Neuronal stem cell (in vitro differentiated cells): ENCODE data around the gene PSMB7.

Experiments
- DNase-seq: peaks from one replicate; pipeline ENCODE4 v3.0.0-alpha.2; 2013; ENCODE audit warnings: low spot score
- H2AFZ ChIP-seq: one replicate; pipeline ENCODE4 v1.6.1; 2013; ENCODE audit warnings: mild to moderate bottlenecking, low read length, inconsistent platforms
- H2AK5ac ChIP-seq: 2 replicates; pipeline ENCODE4 v1.6.1; 2013; ENCODE audit warnings: low read depth, mild to moderate bottlenecking, inconsistent platforms, low read length, moderate library complexity, mixed read lengths
- H2BK120ac ChIP-seq: 2 replicates; pipeline ENCODE4 v1.6.1; 2013; ENCODE audit warnings: low read depth, mild to moderate bottlenecking, inconsistent platforms, low read length, moderate library complexity, mixed read lengths
- H2BK12ac ChIP-seq: one replicate; pipeline ENCODE4 v1.6.1; 2013; ENCODE audit warnings: low read length, inconsistent platforms
- H2BK15ac ChIP-seq: 2 replicates; pipeline ENCODE4 v1.6.1; 2013; ENCODE audit warnings: mild to moderate bottlenecking, low read length, inconsistent platforms, mixed read lengths
- H2BK5ac ChIP-seq: one replicate; pipeline ENCODE4 v1.6.1; 2013; ENCODE audit warnings: inconsistent platforms, mild to moderate bottlenecking, low read length, moderate library complexity
- H3K14ac ChIP-seq: one replicate; pipeline ENCODE4 v1.6.1; 2013; ENCODE audit warnings: low read length, inconsistent platforms
- H3K18ac ChIP-seq: 2 replicates; pipeline ENCODE4 v1.6.1; 2013; ENCODE audit warnings: low read length, inconsistent platforms
- H3K23ac ChIP-seq: 2 replicates; pipeline ENCODE4 v1.6.1; 2013; ENCODE audit warnings: low read depth, mild to moderate bottlenecking, mixed read lengths, low read length, inconsistent platforms; ENCODE audit not compliant: poor library complexity
- H3K27ac ChIP-seq: replicated peaks from 3 replicates; pipeline ENCODE4 v1.5.1; 2013; ENCODE audit warnings: low read length, inconsistent platforms
- H3K27me3 ChIP-seq, 3 experiments: 2 replicates each; pipeline ENCODE4 v1.6.1; 2013; ENCODE audit warnings: low read length in 3 of 3, mild to moderate bottlenecking in 2 of 3, inconsistent platforms in 1 of 3, low read depth in 1 of 3, mixed read lengths in 1 of 3, moderate library complexity in 1 of 3; ENCODE audit not compliant: control insufficient read depth in 3 of 3, insufficient read depth in 3 of 3
- H3K36me3 ChIP-seq, 2 donors: replicated peaks in 1 of 2; 2 replicates each; pipeline ENCODE4 v1.6.1; 2013; ENCODE audit warnings: low read length in 2 of 2; ENCODE audit not compliant: control insufficient read depth in 2 of 2, insufficient read depth in 2 of 2
- H3K4ac ChIP-seq: 2 replicates; pipeline ENCODE4 v1.6.1; 2013; ENCODE audit warnings: inconsistent platforms, mild to moderate bottlenecking, low read length, moderate library complexity
- H3K4me1 ChIP-seq, 2 donors: 1 replicate in 1 of 2; 2 replicates in 1 of 2; pipeline ENCODE4 v1.6.1; 2013; ENCODE audit warnings: low read length in 2 of 2, low read depth in 1 of 2; ENCODE audit not compliant: control insufficient read depth in 2 of 2, insufficient read depth in 1 of 2
- H3K4me2 ChIP-seq: one replicate; pipeline ENCODE4 v1.6.1; 2013; ENCODE audit warnings: mild to moderate bottlenecking, low read length, inconsistent platforms; ENCODE audit not compliant: insufficient read depth, poor library complexity, severe bottlenecking
- H3K4me3 ChIP-seq, 2 donors: 2 replicates each; pipeline ENCODE4 v1.5.1; 2013; ENCODE audit warnings: low read length in 2 of 2, mild to moderate bottlenecking in 2 of 2, inconsistent platforms in 1 of 2, moderate library complexity in 1 of 2
- H3K79me1 ChIP-seq: one replicate; pipeline ENCODE4 v1.6.1; 2013; ENCODE audit warnings: low read depth, mild to moderate bottlenecking, inconsistent platforms, low read length, moderate library complexity
- H3K9ac ChIP-seq: one replicate; pipeline ENCODE4 v1.6.1; 2013; ENCODE audit warnings: mild to moderate bottlenecking, low read depth, low read length, inconsistent platforms; ENCODE audit not compliant: poor library complexity
- H3K9me3 ChIP-seq, 2 donors: replicated peaks in 1 of 2; 2 replicates each; pipeline versions ENCODE3 to v1.6.1; 2013; ENCODE audit warnings: low read length in 2 of 2, mild to moderate bottlenecking in 2 of 2, inconsistent platforms in 1 of 2, low read depth in 1 of 2, mixed read lengths in 1 of 2, moderate library complexity in 1 of 2; ENCODE audit not compliant: control insufficient read depth in 2 of 2, insufficient read depth in 1 of 2
- H4K8ac ChIP-seq: one replicate; pipeline ENCODE4 v1.6.1; 2013; ENCODE audit warnings: low read depth, mild to moderate bottlenecking, inconsistent platforms, low read length, moderate library complexity
- H4K91ac ChIP-seq: one replicate; pipeline ENCODE4 v1.6.1; 2013; ENCODE audit warnings: low read length, low read depth, mild to moderate bottlenecking, inconsistent platforms; ENCODE audit not compliant: poor library complexity
- WGBS, 2 donors: extraction: QIAGEN DNeasy Blood & Tissue Kit; methylation state at CpG; one replicate each; pipeline ENCODE4 v1.1.7; 2013; ENCODE audit warnings: missing lambda C conversion rate in 2 of 2, mixed read lengths in 1 of 2; ENCODE audit not compliant: insufficient read length in 2 of 2, insufficient replicate concordance in 1 of 2; ENCODE audit errors: extremely low coverage in 2 of 2; 5-methylcytosine and 5-hydroxymethylcytosine counted together

The PSMB7 gene

DNA sequence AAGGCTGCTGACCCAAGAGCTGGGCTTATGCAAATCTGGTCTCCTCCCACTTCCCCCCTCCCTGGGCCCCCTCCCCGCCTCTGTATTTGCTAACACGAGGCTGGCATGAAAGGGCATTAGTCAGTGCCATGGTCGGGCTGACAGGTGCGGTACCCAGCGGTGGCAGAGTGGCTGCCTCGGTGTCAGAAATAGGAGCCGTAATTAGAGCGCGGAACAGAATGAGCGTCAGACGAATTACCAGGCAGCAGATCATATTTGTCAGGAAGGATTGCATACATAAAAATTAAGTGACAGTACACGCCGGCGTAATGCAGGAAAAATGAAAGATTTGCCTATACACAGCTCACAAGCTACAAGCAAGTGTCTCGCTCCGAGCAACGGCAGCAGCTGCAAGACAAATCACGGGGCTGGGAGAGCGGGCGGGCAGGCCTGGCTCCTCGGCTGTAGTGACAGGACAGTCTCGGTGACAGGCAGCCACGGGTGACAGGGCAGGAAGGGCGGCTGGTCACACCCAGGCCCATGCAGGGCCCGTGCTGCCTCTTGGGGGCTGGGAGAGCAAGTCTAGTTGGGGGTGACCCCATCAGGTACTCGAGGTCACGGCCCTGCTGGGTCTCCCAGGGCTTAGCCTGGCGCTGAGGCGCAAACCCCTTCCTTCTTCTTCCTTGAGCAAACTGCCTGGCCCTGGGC, 85.1 kb downstream of the PSMB7 start:
- Histone ChIP-seq H2AK5ac (no peak overlapping the region), H3K18ac (peak overlapping the region; percentile 36), H2BK120ac (no peak overlapping the region), H3K79me1 (peaks cover 3% of the 10 kb centered on the region), H2BK12ac (no peak overlapping the region), H3K36me3 (peaks cover 38 to 94% of the 10 kb centered on the region in 2 donors), H3K23ac (peak overlapping the region; percentile 75), H3K4me3 (no peak overlapping the region), H3K27ac (no peak overlapping the region), H3K4ac (no peak overlapping the region), H2BK5ac (no peak overlapping the region), H4K8ac (no peak overlapping the region), H3K14ac (no peak overlapping the region), H4K91ac (no peak overlapping the region), H2AFZ (no peak overlapping the region), H3K4me2 (no peak overlapping the region), H3K27me3 (no peaks in the 10 kb centered on the region), H3K9ac (peak overlapping the region; percentile 3), H3K4me1 (peaks cover 3 to 6% of the 10 kb centered on the region in 2 donors), H2BK15ac (no peak overlapping the region), H3K9me3 (no peaks in the 10 kb centered on the region)
- no CpG with 5 or more reads among the region's 29 CpGs for WGBS, 2 donors
- DNase-seq: no peak

DNA sequence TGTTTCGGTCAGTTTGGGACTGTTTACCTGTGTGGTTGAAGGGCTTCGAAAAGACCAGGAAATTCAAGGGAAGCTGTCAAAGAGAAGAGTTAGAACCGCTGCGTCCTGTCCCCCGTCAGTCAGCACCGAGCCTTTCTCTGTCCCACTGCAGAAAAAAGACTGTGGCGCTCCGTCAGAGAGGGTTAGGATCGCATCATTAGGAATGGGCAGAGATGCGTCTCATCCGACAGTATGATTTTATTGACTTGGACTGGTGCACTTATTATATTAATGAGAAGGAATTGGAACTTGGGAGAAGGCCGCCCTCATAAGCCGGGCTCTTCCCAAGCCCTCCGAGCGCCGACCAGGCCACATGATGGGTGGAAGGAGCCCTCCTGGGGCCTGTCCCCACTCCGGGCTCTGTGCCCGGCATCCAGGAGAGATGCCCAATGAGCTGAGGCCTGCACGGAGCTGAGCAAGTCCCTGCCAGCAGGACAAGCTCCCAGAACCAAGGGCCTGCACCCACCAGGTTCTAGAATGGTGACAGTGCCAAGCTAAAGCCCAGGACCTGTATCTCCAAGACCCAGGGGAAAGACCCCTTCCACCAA, 85.9 kb downstream of the PSMB7 start:
- DNase-seq: no peak

DNA sequence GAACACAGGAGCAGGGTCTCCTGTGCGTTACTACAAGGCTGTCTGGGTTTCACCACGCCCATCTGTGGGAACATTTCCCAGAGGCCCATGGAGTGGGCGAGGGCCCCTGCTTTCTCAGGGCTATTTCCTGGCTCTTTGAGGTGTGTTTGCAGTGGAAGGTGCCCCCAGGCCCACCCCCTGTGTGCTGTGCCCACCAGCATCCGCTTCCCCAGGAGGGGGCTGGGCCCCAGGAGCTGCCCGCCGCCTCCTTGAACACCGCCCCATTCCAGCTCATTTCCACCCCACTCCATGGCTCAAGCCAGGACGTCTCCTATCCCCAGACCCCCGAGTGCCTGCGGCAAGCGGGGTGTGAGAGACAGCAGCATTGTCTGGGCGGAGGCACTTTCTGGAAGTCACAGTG, 87.0 kb downstream of the PSMB7 start:
- WGBS, 2 donors: no CpG with 5 or more reads among the region's 12 CpGs
- H4K91ac ChIP-seq: no peak overlapping the region
- H2AFZ ChIP-seq: no peak overlapping the region
- peaks cover 3 to 6% of the 10 kb centered on the region in 2 donors for H3K4me1 ChIP-seq
- no peaks in the 10 kb centered on the region for H3K27me3 ChIP-seq
- peak overlapping the region; percentile 61 for H2BK5ac ChIP-seq
- no peak overlapping the region for H3K14ac ChIP-seq
- no peak overlapping the region for H2AK5ac ChIP-seq
- no peak overlapping the region for H2BK120ac ChIP-seq
- no peak overlapping the region for H4K8ac ChIP-seq
- DNase-seq: no peak
- no peak overlapping the region for H2BK12ac ChIP-seq
- no peak overlapping the region for H3K4me3 ChIP-seq
- no peak overlapping the region for H3K4ac ChIP-seq
- peaks cover 3% of the 10 kb centered on the region for H3K79me1 ChIP-seq
- no peak overlapping the region for H3K9ac ChIP-seq
- no peak overlapping the region for H3K18ac ChIP-seq
- H3K27ac ChIP-seq: no peak overlapping the region
- no peak overlapping the region for H3K23ac ChIP-seq
- H3K4me2 ChIP-seq: no peak overlapping the region
- H3K9me3 ChIP-seq: no peaks in the 10 kb centered on the region
- peaks cover 33 to 87% of the 10 kb centered on the region in 2 donors for H3K36me3 ChIP-seq
- H2BK15ac ChIP-seq: no peak overlapping the region

More for the DNA sequence above, 85.9 kb downstream of the PSMB7 start:
- Histone ChIP-seq H3K23ac (no peak overlapping the region), H3K4me3 (no peak overlapping the region), H3K9me3 (no peaks in the 10 kb centered on the region), H3K79me1 (peaks cover 3% of the 10 kb centered on the region), H2BK5ac (no peak overlapping the region), H3K4me2 (no peak overlapping the region), H3K18ac (no peak overlapping the region), H3K36me3 (peaks cover 35 to 91% of the 10 kb centered on the region in 2 donors), H3K27me3 (no peaks in the 10 kb centered on the region), H4K91ac (no peak overlapping the region), H3K14ac (no peak overlapping the region), H3K4me1 (peaks cover 3 to 6% of the 10 kb centered on the region in 2 donors), H2BK120ac (no peak overlapping the region), H3K27ac (no peak overlapping the region), H3K9ac (no peak overlapping the region), H2AK5ac (no peak overlapping the region), H2BK15ac (no peak overlapping the region), H2BK12ac (no peak overlapping the region), H4K8ac (no peak overlapping the region), H3K4ac (no peak overlapping the region), H2AFZ (no peak overlapping the region)
- no CpG with 5 or more reads among the region's 19 CpGs for WGBS, 2 donors

DNA sequence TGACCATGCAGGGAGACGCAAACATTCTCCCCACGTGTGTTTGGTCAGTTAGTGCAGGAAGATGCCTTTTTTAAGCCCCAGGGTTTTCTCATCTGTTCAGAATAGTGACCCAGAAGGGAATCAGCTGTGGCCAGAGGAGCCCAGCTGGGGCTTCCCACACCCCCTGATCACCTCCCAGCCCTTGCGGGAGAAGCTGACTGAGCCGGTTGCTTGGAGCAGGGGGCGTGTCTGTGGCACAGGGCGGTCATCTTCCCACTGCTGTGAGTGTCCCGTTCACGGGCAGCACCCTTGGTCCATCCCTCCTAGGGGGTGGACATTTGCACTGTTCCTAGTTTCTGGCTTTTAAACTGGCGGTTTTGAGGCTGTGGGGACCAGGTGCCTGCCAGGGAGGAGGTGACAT, 87.8 kb downstream of the PSMB7 start:
- H2BK120ac ChIP-seq: no peak overlapping the region
- no peak overlapping the region for H2BK5ac ChIP-seq
- no peak overlapping the region for H3K4ac ChIP-seq
- H2BK15ac ChIP-seq: no peak overlapping the region
- no peak overlapping the region for H2AK5ac ChIP-seq
- no peak overlapping the region for H3K9ac ChIP-seq
- H4K91ac ChIP-seq: no peak overlapping the region
- peaks cover under 1 to 6% of the 10 kb centered on the region in 2 donors for H3K4me1 ChIP-seq
- no peak overlapping the region for H4K8ac ChIP-seq
- H3K79me1 ChIP-seq: peaks cover 3% of the 10 kb centered on the region
- H3K4me2 ChIP-seq: no peak overlapping the region
- H3K27me3 ChIP-seq: no peaks in the 10 kb centered on the region
- H3K27ac ChIP-seq: no peak overlapping the region
- no peak overlapping the region for H3K4me3 ChIP-seq
- DNase-seq: no peak
- H2BK12ac ChIP-seq: peak overlapping the region; percentile 90
- no peaks in the 10 kb centered on the region for H3K9me3 ChIP-seq
- H3K18ac ChIP-seq: no peak overlapping the region
- no peak overlapping the region for H2AFZ ChIP-seq
- peak overlapping the region; percentile 55 for H3K23ac ChIP-seq
- H3K36me3 ChIP-seq: peaks cover 39 to 88% of the 10 kb centered on the region in 2 donors
- no CpG with 5 or more reads among the region's 9 CpGs for whole genome bisulfite sequencing, 2 donors
- H3K14ac ChIP-seq: peak overlapping the region; percentile 31
